ENCODE measurements around the gene DPP10.

DPP10 gene

GRCh38 chr2:115833196-115833595 lies 1390.8 kb downstream of the DPP10 start:
- DNase-seq (ENCODE audit: low read depth in 1 of 2, low spot score in 1 of 2), result no peak

GRCh38 chr2:115838539-115838938 lies 1396.1 kb downstream of the DPP10 start:
- no peak for DNase-seq (ENCODE audit: low read depth in 1 of 2, low spot score in 1 of 2)

GRCh38 chr2:115842306-115842705 lies 1399.9 kb downstream of the DPP10 start:
- no peak for DNase-seq (ENCODE audit: low read depth in 1 of 2, low spot score in 1 of 2)

GRCh38 chr2:115848192-115848591 lies 1405.8 kb downstream of the DPP10 start:
- DNase-seq (ENCODE audit: low read depth in 1 of 2, low spot score in 1 of 2), result no peak

GRCh38 chr2:115867024-115867423 lies 1424.6 kb downstream of the DPP10 start:
- DNase-seq (ENCODE audit: low read depth in 1 of 2, low spot score in 1 of 2), result no peak

GRCh38 chr2:115874427-115874826 lies 1432.0 kb downstream of the DPP10 start:
- DNase-seq (ENCODE audit: low read depth in 1 of 2, low spot score in 1 of 2), result no peak

- no peak for DNase-seq (ENCODE audit: low read depth in 1 of 2, low spot score in 1 of 2)
These were observed 1438.1 kb downstream of the DPP10 start for GRCh38 chr2:115880558-115880957.

GRCh38 chr2:115887209-115887776 lies 1444.9 kb downstream of the DPP10 start:
- no peak for DNase-seq (ENCODE audit: low read depth in 1 of 2, low spot score in 1 of 2)
